Fibroblast of the aortic adventitia (primary cell): ENCODE measurements around the gene ETV6. TPM values are rescaled to one million over a fixed set of nuclear protein-coding genes. Genes with fewer than 3 reads are reported as not detected.

Experiments used
- DNase-seq: peaks from one replicate; pipeline ENCODE4 v3.0.0-alpha.2; 2010; ENCODE audit warnings: low read depth
- H3K4me3 ChIP-seq: 2 replicates; pipeline ENCODE4 v1.5.1; 2011; ENCODE audit warnings: low read depth, mild to moderate bottlenecking, control low read depth, low read length, moderate library complexity
- total RNA-seq: library from RNA; depleted of rRNA; stranded (reverse); fragments of >200 nt; gene quantifications from 2 replicates; pipeline ENCODE4 v1.2.3, GENCODE V29; 2012; ENCODE audit warnings: low replicate concordance
- TF ChIP-seq, protein P1 (sequence below): IDR thresholded peaks from 2 replicates; pipeline ENCODE4 v1.5.1; 2011; ENCODE audit warnings: mild to moderate bottlenecking, low read length, control low read depth, inconsistent platforms; ENCODE audit not compliant: insufficient read depth

ETV6 gene
- total RNA-seq, 1 donor = 6.1 TPM

DNA sequence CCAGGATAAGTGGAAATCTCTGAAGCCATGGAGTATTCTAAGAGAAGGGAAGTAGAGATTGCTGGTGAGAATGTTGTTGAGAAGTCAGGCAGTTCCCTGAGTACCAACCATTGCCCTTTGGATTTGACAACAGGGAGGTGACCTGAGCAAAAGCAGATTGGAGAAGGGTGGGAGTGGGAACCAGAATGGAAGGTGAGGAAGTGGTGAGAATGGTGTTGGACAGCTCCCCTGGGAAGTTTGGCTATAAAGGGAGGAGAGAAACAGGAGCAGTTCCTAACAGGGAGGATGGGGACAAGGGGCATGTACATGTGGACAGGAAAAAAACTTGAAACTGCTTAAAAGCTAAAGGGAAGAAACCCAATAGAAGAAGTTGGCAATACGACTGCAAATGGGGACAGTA is 198.1 kb downstream of the ETV6 start:
- no peak overlapping the region for H3K4me3 ChIP-seq
- no peak for DNase-seq
- TF ChIP-seq, protein P1, sequence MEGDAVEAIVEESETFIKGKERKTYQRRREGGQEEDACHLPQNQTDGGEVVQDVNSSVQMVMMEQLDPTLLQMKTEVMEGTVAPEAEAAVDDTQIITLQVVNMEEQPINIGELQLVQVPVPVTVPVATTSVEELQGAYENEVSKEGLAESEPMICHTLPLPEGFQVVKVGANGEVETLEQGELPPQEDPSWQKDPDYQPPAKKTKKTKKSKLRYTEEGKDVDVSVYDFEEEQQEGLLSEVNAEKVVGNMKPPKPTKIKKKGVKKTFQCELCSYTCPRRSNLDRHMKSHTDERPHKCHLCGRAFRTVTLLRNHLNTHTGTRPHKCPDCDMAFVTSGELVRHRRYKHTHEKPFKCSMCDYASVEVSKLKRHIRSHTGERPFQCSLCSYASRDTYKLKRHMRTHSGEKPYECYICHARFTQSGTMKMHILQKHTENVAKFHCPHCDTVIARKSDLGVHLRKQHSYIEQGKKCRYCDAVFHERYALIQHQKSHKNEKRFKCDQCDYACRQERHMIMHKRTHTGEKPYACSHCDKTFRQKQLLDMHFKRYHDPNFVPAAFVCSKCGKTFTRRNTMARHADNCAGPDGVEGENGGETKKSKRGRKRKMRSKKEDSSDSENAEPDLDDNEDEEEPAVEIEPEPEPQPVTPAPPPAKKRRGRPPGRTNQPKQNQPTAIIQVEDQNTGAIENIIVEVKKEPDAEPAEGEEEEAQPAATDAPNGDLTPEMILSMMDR = no peak

DNA sequence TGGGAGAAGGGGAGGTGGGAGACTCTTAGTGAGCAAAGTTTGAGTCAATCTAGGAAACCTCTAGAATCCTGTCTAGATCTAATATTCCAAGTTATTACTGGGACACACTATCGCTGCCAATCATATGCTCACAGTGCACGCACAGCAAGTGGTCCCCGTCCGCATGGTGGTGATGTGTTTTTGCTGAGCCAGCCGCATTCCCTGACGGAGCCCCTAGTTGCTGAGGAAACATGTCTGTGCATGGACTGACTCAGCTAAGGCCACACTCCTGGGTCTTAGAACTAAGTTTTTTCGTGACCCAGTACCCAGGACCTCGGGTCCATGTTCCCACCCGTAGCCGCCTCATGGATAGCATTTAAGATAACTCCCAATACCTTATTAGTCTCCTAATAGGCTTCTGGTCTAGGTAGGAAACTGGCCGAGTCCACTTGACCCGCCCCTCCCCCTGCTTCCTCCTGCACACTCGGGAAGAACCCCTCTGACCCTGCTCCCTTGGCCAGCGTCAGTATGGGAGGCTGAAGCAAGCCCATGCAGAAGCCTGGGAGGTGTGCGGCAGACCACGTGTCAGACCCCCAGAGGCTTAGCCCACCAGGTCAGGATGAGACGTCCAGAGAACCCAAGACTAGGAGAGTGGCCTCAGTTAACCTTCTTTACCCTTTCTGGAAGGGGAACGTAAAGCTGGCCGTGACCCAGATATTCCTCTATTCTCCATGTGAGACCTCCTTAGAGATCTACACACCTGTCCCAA is 200.5 kb downstream of the ETV6 start:
- TF ChIP-seq, protein P1 = no peak
- no peak overlapping the region for H3K4me3 ChIP-seq
- no peak for DNase-seq

DNA sequence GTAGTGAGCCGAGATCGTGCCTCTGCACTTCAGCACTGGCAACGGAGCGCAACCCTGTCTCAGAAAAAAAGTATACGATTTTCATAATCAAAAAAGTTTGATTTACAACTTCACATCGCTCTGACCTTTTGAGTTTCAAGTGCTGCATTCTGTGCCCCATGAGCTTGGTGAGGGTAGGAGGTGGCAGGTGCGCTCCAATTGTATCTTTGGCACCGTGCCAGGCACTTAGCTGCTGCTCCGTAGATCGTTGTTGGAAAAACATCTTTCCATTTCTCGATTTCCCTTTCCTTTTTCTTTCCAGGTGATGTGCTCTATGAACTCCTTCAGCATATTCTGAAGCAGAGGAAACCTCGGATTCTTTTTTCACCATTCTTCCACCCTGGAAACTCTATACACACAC is 203.7 kb downstream of the ETV6 start:
- no peak for DNase-seq
- TF ChIP-seq, protein P1 = no peak
- no peak overlapping the region for H3K4me3 ChIP-seq

DNA sequence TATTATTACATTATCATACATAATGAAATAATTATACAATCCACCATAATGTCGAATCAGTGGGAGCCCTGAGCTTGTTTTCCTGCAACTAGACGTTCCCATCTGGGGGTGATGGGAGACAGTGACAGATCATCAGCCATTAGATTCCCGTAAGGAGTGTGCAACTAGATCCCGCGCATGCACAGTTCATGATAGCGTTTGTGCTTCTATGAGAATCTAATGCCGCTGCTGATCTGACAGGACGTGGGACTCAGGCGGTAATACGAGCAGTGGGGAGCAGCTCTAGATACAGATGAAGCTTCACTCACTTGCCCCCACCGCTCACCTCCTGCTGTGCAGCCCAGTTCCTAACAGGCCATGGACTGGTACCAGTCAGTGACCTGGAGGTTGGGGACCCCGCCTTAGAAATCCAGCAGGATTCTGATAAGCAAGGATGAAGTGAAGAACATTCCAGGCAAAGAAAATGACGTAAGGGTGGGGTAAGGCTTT is 204.6 kb downstream of the ETV6 start:
- H3K4me3 ChIP-seq = no peak overlapping the region
- no peak for DNase-seq
- TF ChIP-seq, protein P1 = no peak

DNA sequence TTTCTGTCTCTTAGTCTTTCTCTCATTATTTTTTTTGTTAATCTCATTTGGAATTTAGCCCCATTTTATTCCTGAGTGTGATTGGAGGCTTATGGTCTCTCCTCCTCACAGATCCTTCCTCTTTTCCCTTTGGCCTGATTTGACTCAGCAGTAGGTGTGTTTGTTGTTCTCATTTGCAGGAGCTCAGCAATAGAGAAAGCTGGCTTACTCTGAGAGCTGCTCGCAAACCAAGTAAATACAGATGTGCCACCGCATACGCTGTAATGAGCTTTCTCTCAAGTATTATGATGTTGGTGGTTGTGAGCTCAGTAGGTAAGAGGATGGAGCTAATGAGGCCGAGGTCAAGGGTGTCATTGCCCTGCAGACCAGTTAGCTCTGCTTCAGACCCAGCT is 206.5 kb downstream of the ETV6 start:
- no peak for DNase-seq
- TF ChIP-seq, protein P1 = no peak
- H3K4me3 ChIP-seq = no peak overlapping the region

DNA sequence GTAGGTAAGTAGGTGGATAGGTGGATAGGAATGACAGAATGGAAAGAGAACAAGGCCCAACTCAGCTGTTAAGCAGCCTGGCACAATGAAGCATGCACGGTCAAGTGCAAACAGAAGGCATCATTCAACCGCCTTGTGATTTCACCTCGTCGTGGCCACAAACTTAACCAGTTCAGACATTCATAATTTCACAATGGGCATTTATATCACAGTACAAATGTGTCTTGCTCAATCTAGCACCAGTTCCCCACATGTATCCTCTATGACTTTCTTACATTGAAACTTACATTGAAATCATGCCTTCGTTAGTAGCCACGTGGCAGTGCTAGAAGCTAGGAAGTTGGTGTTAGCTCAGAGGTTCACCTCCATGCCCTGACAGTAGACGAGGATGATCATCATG is 207.5 kb downstream of the ETV6 start:
- DNase-seq = no peak
- TF ChIP-seq, protein P1 = no peak
- no peak overlapping the region for H3K4me3 ChIP-seq
